Karpas-422 (cell line): ENCODE measurements around the gene KRT79. TPM values are rescaled to one million over a fixed set of nuclear protein-coding genes. Genes with fewer than 3 reads are reported as not detected.
"Not testable (repeated sequence)": the region's sequence is repeated elsewhere in the genome, so short reads cannot be mapped to it uniquely, and the experiment has no call there.

Source experiments
- DNase-seq: peaks from one replicate; pipeline ENCODE4 v3.0.0-alpha.2; 2015
- H2AFZ ChIP-seq: fragments of 200-600 bp; sonication (generic); 2 replicates; pipeline ENCODE4 v1.6.1; 2014; ENCODE audit warnings: antibody characterized with exemption, low read length, mixed read lengths
- H3K27ac ChIP-seq: fragments of 200-600 bp; sonication (generic); 2 replicates; pipeline ENCODE4 v1.5.1; 2014; ENCODE audit warnings: mild to moderate bottlenecking, low read length, moderate library complexity
- H3K27me3 ChIP-seq: fragments of 200-600 bp; sonication (generic); 2 replicates; pipeline ENCODE4 v1.6.1; 2014; ENCODE audit warnings: low read length, mixed read lengths
- H3K36me3 ChIP-seq: fragments of 200-600 bp; sonication (generic); 2 replicates; pipeline ENCODE4 v1.6.1; 2014; ENCODE audit warnings: low read length, mixed read lengths; ENCODE audit not compliant: insufficient read depth
- H3K4me1 ChIP-seq: fragments of 200-600 bp; sonication (generic); 2 replicates; pipeline ENCODE4 v1.6.1; 2014; ENCODE audit warnings: mild to moderate bottlenecking, low read length, mixed read lengths
- H3K4me2 ChIP-seq: fragments of 200-600 bp; sonication (generic); 2 replicates; pipeline ENCODE4 v1.6.1; 2014; ENCODE audit warnings: low read length, low read depth, mild to moderate bottlenecking; ENCODE audit not compliant: poor library complexity, severe bottlenecking
- H3K4me3 ChIP-seq: fragments of 200-600 bp; sonication (generic); 2 replicates; pipeline ENCODE4 v1.5.1; 2014; ENCODE audit warnings: mild to moderate bottlenecking, antibody characterized with exemption, low read length, mixed read lengths
- H3K79me2 ChIP-seq: fragments of 200-600 bp; sonication (generic); 2 replicates; pipeline ENCODE4 v1.6.1; 2014; ENCODE audit warnings: mild to moderate bottlenecking, low read length, mixed read lengths
- H3K9ac ChIP-seq: fragments of 200-600 bp; sonication (generic); 2 replicates; pipeline ENCODE4 v1.6.0; 2014; ENCODE audit warnings: low read length
- H3K9me2 ChIP-seq: fragments of 200-600 bp; sonication (generic), shearing (Covaris generic); replicated peaks from 2 replicates; pipeline ENCODE4 v1.6.0; 2014; ENCODE audit warnings: mild to moderate bottlenecking, low read length, moderate library complexity; ENCODE audit not compliant: insufficient read depth
- H3K9me3 ChIP-seq: fragments of 300-700, 200-600 bp; sonication (generic); 2 replicates; pipeline ENCODE4 v1.6.1; 2014; ENCODE audit warnings: low read length, mixed read lengths
- H4K20me1 ChIP-seq: fragments of 200-600 bp; sonication (generic); 2 replicates; pipeline ENCODE4 v1.6.1; 2014; ENCODE audit warnings: mild to moderate bottlenecking, antibody characterized with exemption, low read length, low read depth; ENCODE audit not compliant: insufficient read depth
- total RNA-seq: library from RNA; depleted of rRNA; stranded (reverse); fragments of >200 nt; shearing (Covaris generic); gene quantifications from 2 replicates; pipeline ENCODE4 v1.2.3, GENCODE V29; 2014; ENCODE audit warnings: low replicate concordance; rRNA removed

Gene KRT79
- total RNA-seq, result not detected in 2 replicates

- Histone ChIP-seq H3K9me2 (no peaks in the 10 kb centered on the region), H3K27me3 (no peaks in the 10 kb centered on the region), H3K9ac (no peak within 1 kb of the TSS), H3K79me2 (no peaks in the 10 kb centered on the region), H3K9me3 (no peaks in the 10 kb centered on the region), H4K20me1 (no peaks in the 10 kb centered on the region; the same call in 1 of the 2 replicates), H3K4me2 (no peak within 1 kb of the TSS), H3K27ac (no peak within 1 kb of the TSS), H3K4me1 (no peaks in the 10 kb centered on the region), H2AFZ (no peak within 1 kb of the TSS), H3K4me3 (no peak within 1 kb of the TSS), H3K36me3 (no peaks in the 10 kb centered on the region)
- no peak for DNase-seq
These were observed at the start of gene KRT79 for GRCh38 chr12:52833922-52834726. KRT79 (minus strand) TSS chr12:52834311; CDS start chr12:52834260, 51 bp downstream.

- DNase-seq, H3K9me2 ChIP-seq, H3K4me2 ChIP-seq, H3K27ac ChIP-seq, H3K9me3 ChIP-seq, H2AFZ ChIP-seq, H4K20me1 ChIP-seq, H3K4me3 ChIP-seq, H3K27me3 ChIP-seq, H3K9ac ChIP-seq, H3K36me3 ChIP-seq, H3K4me1 ChIP-seq, H3K79me2 ChIP-seq: not testable (repeated sequence)
These were observed 46.4 kb upstream of the KRT79 start for GRCh38 chr12:52880499-52880898.

DNA sequence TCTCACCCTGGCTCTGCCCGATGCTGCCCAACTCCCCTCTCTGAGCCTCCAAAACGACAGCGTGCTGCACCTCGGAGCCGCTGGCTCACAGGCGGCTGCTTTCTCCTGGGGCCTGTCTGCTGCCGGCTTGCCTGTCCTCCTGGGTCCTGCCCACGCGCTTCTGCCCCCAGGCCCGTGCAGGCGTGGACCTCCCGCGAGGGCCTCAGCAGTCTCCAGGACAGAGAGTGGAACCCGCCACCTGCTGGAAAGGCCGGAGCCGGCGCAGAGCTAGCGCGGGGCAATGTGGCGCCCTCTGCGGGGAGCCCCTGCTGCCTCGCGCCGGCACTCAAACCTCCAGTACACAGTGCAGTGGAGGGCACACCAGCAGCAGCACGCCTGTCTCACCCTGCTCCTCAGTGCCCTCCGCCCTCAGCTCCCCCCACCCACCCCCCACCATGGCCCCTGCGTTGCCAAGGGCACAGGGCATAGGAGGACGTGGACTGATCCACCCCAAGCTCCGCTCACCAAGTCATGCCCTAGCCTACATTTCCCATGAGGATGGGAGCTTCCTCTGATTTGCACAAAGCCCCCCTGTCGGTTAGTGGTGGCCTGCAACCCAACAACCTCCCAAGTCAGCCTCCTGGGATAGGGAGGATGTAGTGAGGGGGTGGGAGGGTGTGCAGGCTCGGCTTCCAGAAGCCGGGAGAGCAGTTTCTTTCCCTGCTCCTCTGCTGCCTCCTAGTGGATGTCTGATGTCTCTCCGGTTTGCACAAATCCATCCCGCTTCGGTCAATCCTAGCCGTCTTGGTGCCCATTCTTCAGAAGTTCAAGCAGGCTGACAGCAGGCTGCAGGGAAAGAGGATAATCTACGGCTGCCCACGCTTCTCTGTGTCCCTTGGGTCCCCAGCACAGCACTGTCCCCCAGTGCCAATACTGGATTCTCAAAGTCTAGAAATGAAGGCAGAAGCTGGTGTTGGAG is 45.6 kb upstream of the KRT79 start:
- Histone ChIP-seq H4K20me1 (0 out of 2 replicates have a peak, but pooled peaks cover 2% of the 10 kb centered on the region), H3K27ac (no peak overlapping the region), H3K9me2 (no peaks in the 10 kb centered on the region), H3K27me3 (no peaks in the 10 kb centered on the region), H3K9ac (peak overlapping the region; percentile 26; the same call in 1 of the 2 replicates), H3K4me3 (no peak overlapping the region), H3K36me3 (no peaks in the 10 kb centered on the region), H3K4me2 (peak overlapping the region; percentile 11), H3K9me3 (no peaks in the 10 kb centered on the region), H3K79me2 (no peaks in the 10 kb centered on the region), H2AFZ (no peak overlapping the region; the same call in 1 of the 2 replicates), H3K4me1 (peaks cover 3% of the 10 kb centered on the region)
- DNase-seq, result peak; percentile 90

GRCh38 chr12:52878507-52879393 is 44.6 kb upstream of the KRT79 start:
- H3K27ac ChIP-seq, result no peak overlapping the region
- no peak for DNase-seq
- 0 out of 2 replicates have a peak, but pooled peaks cover 2% of the 10 kb centered on the region for H4K20me1 ChIP-seq
- H3K4me2 ChIP-seq, result peak overlapping the region; percentile 11
- no peak overlapping the region for H3K4me3 ChIP-seq
- H3K4me1 ChIP-seq, result peaks cover 3% of the 10 kb centered on the region
- no peaks in the 10 kb centered on the region for H3K36me3 ChIP-seq
- H3K79me2 ChIP-seq, result no peaks in the 10 kb centered on the region
- no peak overlapping the region for H2AFZ ChIP-seq
- H3K27me3 ChIP-seq, result no peaks in the 10 kb centered on the region
- H3K9ac ChIP-seq, result peak overlapping the region; percentile 26; the same call in 1 of the 2 replicates
- H3K9me3 ChIP-seq, result no peaks in the 10 kb centered on the region
- H3K9me2 ChIP-seq, result no peaks in the 10 kb centered on the region

GRCh38 chr12:52877242-52877641 is 43.1 kb upstream of the KRT79 start:
- no peaks in the 10 kb centered on the region for H3K79me2 ChIP-seq
- no peak overlapping the region for H3K27ac ChIP-seq
- no peak overlapping the region for H3K4me3 ChIP-seq
- H3K9me3 ChIP-seq, result no peaks in the 10 kb centered on the region
- H3K4me1 ChIP-seq, result peaks cover 3% of the 10 kb centered on the region
- H3K9me2 ChIP-seq, result no peaks in the 10 kb centered on the region
- no peak overlapping the region for H3K9ac ChIP-seq
- no peaks in the 10 kb centered on the region for H3K36me3 ChIP-seq
- H3K27me3 ChIP-seq, result no peaks in the 10 kb centered on the region
- H4K20me1 ChIP-seq, result 0 out of 2 replicates have a peak, but pooled peaks cover 2% of the 10 kb centered on the region
- DNase-seq, result no peak
- no peak overlapping the region for H2AFZ ChIP-seq
- no peak overlapping the region for H3K4me2 ChIP-seq

GRCh38 chr12:52876372-52876771 is 42.3 kb upstream of the KRT79 start:
- H3K9ac ChIP-seq, result no peak overlapping the region
- H3K36me3 ChIP-seq, result no peaks in the 10 kb centered on the region
- no peaks in the 10 kb centered on the region for H3K79me2 ChIP-seq
- H4K20me1 ChIP-seq, result 0 out of 2 replicates have a peak, but pooled peaks cover 2% of the 10 kb centered on the region
- H3K27ac ChIP-seq, result no peak overlapping the region
- no peaks in the 10 kb centered on the region for H3K9me3 ChIP-seq
- H3K27me3 ChIP-seq, result no peaks in the 10 kb centered on the region
- H3K9me2 ChIP-seq, result no peaks in the 10 kb centered on the region
- no peak for DNase-seq
- H2AFZ ChIP-seq, result no peak overlapping the region
- no peak overlapping the region for H3K4me2 ChIP-seq
- H3K4me3 ChIP-seq, result no peak overlapping the region
- peaks cover 3% of the 10 kb centered on the region for H3K4me1 ChIP-seq

DNA sequence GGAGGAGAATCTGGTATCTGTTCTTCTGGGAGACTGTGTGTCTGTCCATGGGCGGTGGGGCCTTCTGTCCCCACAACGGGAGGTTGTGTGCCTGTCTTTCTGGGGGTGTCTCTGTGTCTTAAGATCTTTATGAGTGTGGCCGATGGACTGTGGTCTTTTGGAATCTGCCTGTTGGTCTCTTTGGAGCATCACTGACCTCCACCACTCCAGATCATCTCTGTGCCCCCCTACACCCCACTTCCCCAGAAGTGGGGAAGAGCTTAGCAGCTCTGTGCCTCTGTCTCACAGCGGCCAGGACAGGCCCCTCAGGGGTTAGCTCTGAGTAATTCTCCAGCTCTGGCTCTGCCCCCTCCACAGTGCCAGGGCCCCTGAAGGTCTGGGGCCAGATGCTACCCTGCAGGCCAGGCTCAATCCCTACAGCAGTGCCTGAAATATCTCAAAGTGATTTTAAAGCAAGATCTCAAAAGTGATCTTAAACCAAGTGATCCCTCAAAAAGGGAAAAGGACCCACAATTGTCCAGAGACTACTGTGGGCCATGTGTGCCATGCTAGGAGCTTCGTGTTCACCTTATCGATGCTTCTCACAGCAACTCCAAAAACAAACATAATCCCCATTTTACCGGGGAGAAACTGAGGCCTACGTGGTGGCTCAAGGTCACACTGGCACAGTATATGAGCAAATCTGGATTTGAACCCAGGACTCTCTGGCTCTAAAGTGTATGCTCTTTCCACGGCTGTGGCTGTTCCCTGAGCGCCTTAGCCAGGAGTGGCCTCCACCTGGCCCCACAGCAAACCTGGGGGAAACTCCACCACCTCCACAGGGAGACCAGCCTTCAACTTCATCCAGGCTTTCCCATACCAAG is 40.7 kb upstream of the KRT79 start:
- DNase-seq, result no peak
- peaks cover 14% of the 10 kb centered on the region for H3K4me1 ChIP-seq
- no peaks in the 10 kb centered on the region for H3K9me2 ChIP-seq
- H3K27me3 ChIP-seq, result no peaks in the 10 kb centered on the region
- no peaks in the 10 kb centered on the region for H3K9me3 ChIP-seq
- no peaks in the 10 kb centered on the region for H3K79me2 ChIP-seq
- 0 out of 2 replicates have a peak overlapping the region, but pooled peaks have one; percentile 33 for H3K9ac ChIP-seq
- H3K27ac ChIP-seq, result no peak overlapping the region
- H2AFZ ChIP-seq, result no peak overlapping the region
- H3K4me3 ChIP-seq, result no peak overlapping the region
- H3K4me2 ChIP-seq, result peak overlapping the region; percentile 41
- H4K20me1 ChIP-seq, result peaks cover 3% of the 10 kb centered on the region
- H3K36me3 ChIP-seq, result no peaks in the 10 kb centered on the region
